ENCODE measurements around the gene CHMP3.

CHMP3 gene

DNA sequence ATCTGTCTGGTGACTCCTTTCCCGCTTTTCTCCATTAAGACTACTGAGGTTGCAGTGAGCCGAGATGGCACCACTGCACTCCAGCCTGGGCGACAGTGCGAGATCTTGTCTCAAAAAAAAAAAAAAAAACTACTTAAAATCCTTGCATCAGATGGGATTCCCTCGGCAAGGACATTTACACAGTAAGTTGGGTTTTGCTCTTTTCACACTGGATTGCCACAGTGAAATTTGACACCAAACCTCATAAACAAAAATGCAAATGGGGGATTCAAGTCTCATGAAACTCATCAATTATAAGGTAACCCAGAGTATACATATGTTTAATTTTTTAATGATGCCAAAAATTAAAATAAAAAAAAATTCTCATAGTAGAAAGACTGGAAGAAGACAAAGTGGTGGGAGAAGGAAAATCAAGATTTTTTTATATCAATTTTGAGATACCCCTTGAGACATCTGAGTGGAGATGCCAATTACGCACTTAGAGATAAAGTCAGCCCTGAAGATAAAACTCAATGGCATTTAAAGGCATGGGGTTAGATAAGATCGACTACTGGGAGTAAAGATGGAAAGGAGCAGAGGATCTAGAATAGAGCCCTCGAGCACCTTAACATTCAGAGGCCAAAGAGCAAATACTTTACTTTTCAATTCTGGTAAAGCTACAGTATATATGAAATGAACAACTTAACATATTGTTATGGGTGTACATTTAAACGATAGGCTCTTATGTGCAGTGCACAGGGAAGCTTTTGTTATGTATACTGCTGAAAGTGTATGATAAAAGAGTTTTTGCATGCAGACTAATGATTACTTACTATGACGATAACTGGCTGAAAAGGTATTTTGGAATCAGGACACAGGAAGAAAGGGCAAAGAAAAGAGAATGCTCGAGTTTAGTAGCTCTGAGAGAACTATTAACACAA lies 37.6 kb downstream of the CHMP3 start:
- no peak for DNase-seq (ENCODE audit: extremely low read depth, insufficient read length)
- TF ChIP-seq, protein P1, sequence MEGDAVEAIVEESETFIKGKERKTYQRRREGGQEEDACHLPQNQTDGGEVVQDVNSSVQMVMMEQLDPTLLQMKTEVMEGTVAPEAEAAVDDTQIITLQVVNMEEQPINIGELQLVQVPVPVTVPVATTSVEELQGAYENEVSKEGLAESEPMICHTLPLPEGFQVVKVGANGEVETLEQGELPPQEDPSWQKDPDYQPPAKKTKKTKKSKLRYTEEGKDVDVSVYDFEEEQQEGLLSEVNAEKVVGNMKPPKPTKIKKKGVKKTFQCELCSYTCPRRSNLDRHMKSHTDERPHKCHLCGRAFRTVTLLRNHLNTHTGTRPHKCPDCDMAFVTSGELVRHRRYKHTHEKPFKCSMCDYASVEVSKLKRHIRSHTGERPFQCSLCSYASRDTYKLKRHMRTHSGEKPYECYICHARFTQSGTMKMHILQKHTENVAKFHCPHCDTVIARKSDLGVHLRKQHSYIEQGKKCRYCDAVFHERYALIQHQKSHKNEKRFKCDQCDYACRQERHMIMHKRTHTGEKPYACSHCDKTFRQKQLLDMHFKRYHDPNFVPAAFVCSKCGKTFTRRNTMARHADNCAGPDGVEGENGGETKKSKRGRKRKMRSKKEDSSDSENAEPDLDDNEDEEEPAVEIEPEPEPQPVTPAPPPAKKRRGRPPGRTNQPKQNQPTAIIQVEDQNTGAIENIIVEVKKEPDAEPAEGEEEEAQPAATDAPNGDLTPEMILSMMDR (IDR thresholded peaks at IDR 0.05; ENCODE audit: insufficient read depth, low read length, poor library complexity, severe bottlenecking) = no peak
- Histone ChIP-seq H3K36me3 (ENCODE audit: control insufficient read depth, insufficient read depth, low read length) (peaks cover 2% of the 10 kb centered on the region; the same call in 1 of the 2 replicates), H3K4me3 (replicated peaks; ENCODE audit: low read depth, low read length) (no peak overlapping the region), H3K27me3 (replicated peaks; ENCODE audit: control insufficient read depth, insufficient read depth, low read length) (no peaks in the 10 kb centered on the region)

DNA sequence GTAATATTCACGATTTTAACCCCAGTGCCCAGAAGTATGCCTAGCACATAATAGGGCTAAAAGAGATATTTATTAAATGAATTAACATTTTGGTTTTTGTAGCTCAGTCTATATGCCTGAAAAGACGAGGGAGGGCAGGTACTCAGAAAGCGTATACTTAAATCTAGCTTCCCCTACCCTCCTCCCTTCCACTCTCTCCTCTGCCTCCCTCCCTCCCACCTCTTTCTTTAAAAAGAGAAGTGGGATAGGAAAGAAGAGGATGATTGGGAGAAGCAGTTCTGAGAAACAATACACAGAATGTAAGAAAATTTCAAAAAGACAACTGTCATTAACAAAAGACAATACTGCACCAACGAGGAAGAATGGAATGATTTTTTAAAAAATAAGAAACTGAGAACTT lies 39.8 kb downstream of the CHMP3 start:
- H3K27me3 ChIP-seq (replicated peaks; ENCODE audit: control insufficient read depth, insufficient read depth, low read length) = no peaks in the 10 kb centered on the region
- DNase-seq (ENCODE audit: extremely low read depth, insufficient read length) = no peak
- no peak overlapping the region for H3K4me3 ChIP-seq (replicated peaks; ENCODE audit: low read depth, low read length)
- peaks cover 2% of the 10 kb centered on the region; the same call in 1 of the 2 replicates for H3K36me3 ChIP-seq (ENCODE audit: control insufficient read depth, insufficient read depth, low read length)
- TF ChIP-seq, protein P1 (IDR thresholded peaks at IDR 0.05; ENCODE audit: insufficient read depth, low read length, poor library complexity, severe bottlenecking) = no peak

GRCh38 chr2:86522711-86523110 lies 40.5 kb downstream of the CHMP3 start:
- H3K27me3 ChIP-seq (replicated peaks; ENCODE audit: control insufficient read depth, insufficient read depth, low read length) = no peaks in the 10 kb centered on the region
- TF ChIP-seq, protein P1 (IDR thresholded peaks at IDR 0.05; ENCODE audit: insufficient read depth, low read length, poor library complexity, severe bottlenecking) = no peak

GRCh38 chr2:86521922-86522321 lies 41.3 kb downstream of the CHMP3 start:
- Histone ChIP-seq H3K36me3 (ENCODE audit: control insufficient read depth, insufficient read depth, low read length) (peaks cover 2% of the 10 kb centered on the region), H3K4me3 (replicated peaks; ENCODE audit: low read depth, low read length) (no peak overlapping the region), H3K27me3 (replicated peaks; ENCODE audit: control insufficient read depth, insufficient read depth, low read length) (no peaks in the 10 kb centered on the region)
- TF ChIP-seq, protein P1 (IDR thresholded peaks at IDR 0.05; ENCODE audit: insufficient read depth, low read length, poor library complexity, severe bottlenecking) = no peak
- no peak for DNase-seq (ENCODE audit: extremely low read depth, insufficient read length)

More at GRCh38 chr2:86522711-86523110, 40.5 kb downstream of the CHMP3 start:
- peaks cover 2% of the 10 kb centered on the region for H3K36me3 ChIP-seq (ENCODE audit: control insufficient read depth, insufficient read depth, low read length)
- H3K4me3 ChIP-seq (replicated peaks; ENCODE audit: low read depth, low read length) = no peak overlapping the region
- no peak for DNase-seq (ENCODE audit: extremely low read depth, insufficient read length)

- no peak overlapping the region for H3K4me3 ChIP-seq (replicated peaks; ENCODE audit: low read depth, low read length)
- TF ChIP-seq, protein P1 (IDR thresholded peaks at IDR 0.05; ENCODE audit: insufficient read depth, low read length, poor library complexity, severe bottlenecking) = no peak
- DNase-seq (ENCODE audit: extremely low read depth, insufficient read length) = no peak
- H3K27me3 ChIP-seq (replicated peaks; ENCODE audit: control insufficient read depth, insufficient read depth, low read length) = no peaks in the 10 kb centered on the region
- H3K36me3 ChIP-seq (ENCODE audit: control insufficient read depth, insufficient read depth, low read length) = peaks cover 2% of the 10 kb centered on the region
Observed at GRCh38 chr2:86520153-86520552, 43.1 kb downstream of the CHMP3 start.
